ENCODE data around the gene APOA1.
A peak's percentile ranks its signal among the peaks of the same experiment; 100 is the strongest.
"Not testable (repeated sequence)": the region's sequence is repeated elsewhere in the genome, so short reads cannot be mapped to it uniquely, and the experiment has no call there.

APOA1 gene

DNA sequence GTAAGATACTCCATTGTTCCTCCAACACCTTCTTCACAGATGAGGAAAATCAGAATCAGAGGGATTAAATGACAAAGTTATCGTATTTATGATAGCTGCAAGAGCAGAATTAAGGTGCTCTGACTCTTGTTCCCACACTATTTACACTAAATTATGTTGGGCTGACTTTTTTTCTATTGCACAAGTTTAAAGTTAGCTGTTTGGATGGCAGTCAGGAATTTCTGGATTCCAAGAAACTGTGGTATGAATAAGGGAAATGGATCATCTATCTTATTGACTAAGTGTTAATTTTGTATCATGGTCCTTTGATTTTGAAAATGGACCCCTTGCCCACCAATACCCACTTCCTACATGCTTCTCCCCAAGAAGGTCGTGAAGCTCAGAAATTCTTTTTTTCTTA lies 19.9 kb upstream of the APOA1 start:
- DNase-seq, result no peak

DNA sequence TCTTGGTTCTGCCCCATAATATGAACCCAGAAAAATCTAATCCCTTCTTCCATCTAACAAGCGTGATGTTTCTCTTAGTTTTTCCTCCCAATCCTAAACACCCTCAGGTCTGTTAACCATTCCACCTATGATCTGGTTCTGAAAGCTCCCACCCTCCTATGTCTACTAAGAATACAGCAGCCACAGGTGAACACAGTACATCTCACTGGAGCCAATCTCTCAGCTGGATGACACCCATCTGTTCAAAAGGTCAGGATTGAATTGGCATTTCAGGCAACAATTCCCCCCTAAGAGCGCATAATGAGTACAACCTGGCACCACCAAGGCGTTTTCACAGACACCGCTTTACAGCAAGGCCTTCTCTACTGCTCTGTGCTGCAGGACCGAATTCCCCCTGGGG lies 19.0 kb upstream of the APOA1 start:
- DNase-seq, result no peak

DNA sequence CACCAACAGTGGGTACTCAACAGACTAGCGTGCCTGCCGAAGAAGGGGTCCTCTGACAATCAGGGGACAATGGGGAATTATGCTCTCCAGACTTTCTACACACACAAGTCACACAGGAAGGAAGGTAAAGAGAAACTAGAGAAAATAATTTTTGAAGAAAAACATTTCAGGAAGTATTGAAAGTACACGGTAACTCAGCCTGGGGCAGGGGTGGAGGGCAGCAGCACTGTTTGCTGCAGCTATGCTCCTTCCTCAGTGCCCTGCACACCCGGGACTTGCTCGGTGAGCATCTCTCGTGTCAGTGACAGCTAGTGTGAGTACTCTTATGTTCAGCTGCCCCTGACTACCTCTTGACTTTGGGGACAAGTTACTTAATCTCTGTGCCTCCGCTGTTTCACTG lies 18.0 kb upstream of the APOA1 start:
- no peak for DNase-seq

DNA sequence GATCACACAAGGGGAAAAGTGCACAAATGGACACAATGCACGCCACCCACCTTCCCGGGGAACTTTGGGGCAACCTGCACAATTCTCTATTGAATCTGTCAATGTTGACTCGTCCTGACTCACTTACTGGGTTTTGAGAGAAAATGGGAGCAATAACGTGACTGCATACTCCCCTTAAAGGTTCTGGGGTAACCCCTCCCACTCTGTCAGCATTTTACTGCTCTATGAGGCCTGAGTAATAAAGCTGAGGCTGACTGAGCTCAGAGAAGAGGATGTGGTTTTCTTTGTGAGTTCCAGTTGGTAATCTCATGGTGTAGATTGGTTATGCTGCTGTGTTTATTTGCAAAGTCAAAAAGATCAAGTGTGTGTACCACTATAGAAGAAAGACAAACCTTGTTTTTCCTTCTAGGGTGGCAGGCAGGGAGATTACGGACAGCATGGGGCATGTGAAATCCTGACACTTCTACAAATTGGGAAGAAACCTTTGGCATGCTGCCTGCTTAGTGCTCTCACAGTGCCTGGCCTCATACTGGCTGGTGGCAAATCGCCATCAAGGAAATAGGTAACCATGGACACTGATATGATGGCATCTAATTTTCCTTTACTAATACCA lies 16.1 kb upstream of the APOA1 start:
- DNase-seq, result peak; percentile 24

DNA sequence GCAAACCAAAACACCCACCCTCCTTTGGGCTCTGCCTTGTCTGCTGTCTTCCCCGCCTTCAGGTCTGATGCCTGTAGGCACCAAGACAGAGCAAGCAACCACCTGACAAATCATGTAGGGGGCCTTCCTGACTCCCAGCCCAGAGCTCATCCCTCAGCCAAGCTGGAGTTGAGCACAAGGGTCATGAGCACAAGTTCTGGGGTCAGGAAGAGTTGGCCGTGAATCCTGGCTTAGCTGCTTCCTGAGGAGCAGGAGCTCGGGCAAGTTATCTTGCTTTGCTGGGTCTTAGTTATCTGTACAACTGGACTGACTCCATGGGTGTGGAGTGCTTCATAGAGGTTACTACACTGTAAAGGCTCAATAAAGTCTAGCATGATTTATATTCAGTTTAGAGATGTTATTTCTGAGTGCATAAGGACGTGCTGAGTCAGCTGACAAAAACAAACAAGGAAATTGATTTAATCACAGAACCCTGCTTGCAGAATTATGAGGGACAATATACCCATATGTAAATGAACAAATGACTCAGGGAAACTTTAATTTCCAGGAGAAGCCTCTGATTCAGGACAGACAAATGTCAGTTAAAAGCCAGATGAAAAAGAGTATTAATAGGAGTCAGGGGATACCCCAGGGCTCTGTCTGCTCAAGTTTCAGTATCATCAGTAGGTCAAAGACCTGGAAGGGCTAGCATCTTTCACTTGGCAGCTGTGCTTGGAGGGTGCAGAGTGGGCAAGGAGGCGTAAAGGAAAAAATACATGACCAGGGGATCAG lies 15.0 kb upstream of the APOA1 start:
- DNase-seq, result no peak

DNA sequence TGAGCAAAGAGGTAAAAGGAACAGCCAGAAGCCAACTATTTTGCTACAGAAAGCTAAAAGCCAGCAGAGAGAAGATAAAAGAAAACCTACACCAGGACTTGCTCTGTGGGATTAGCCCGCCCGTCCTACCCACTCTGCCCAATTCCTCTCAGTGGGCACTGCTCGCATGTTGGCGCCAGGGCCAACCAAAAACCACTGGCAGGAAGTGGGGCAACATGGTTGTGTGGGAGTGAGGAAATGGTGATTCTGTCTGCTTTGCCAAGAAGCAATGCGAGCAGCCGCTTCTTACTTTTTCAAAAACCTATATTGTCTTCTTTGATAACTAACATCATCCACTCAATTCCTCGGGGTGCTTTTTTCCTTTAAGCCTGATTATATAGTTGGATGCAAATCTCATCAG lies 14.2 kb upstream of the APOA1 start:
- DNase-seq, result no peak

DNA sequence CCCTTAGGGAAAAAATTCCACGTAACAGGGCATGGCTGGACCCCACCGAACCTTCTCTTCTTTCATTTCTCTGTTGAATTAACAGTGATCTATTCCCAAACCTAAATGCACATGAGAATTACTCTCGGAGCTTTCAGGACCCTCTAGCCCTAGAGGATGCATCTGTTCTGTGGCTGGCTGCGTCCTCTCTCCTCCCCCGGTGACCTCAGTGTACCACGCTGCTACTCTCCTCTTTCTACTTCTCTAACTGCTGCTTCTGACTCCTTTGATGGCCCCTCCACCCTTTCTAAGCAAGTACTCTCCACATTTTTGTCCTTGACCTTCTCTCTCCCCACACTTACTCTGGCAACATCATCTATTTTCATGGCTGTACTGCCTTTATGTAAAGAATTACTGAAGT lies 12.1 kb upstream of the APOA1 start:
- DNase-seq, result no peak

DNA sequence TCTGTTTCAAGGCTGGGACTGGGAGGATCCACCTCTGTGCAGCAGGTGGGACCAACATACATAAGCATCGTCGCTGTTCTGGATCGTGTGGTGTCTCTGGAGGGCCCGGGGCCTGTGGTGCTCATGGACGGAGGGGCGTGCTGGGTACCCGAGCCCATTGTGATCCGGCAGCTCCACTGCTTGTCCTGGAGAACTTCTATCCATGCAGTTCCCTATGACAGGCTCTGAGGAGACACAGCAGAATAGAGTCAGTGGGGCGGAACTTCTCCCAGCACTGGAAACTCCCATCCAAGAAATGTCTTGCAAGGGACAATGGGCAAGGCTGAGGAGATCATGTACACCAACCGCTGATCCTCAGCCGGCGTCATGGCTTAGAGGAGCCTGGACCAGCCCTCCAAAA lies 11.6 kb upstream of the APOA1 start:
- DNase-seq, result no peak

DNA sequence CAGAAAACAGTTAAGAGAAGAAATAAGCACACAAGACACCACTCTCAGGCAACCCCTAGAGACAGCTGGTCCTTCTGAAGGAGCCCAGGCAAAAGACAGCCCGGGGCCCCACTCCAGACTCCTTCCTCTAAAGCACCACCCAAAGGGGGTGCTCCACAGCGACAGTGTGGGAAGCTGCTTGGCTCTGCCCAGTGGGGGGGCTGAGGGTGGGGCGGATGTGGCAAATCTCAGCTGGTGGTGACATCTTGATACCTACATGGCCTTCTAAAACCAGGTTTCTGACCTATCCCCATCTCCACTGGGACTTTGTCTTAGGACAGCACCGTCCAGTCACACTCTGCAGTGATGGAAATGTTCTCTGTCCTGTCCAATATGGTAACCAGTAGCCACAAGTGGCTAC lies 10.2 kb upstream of the APOA1 start:
- DNase-seq, result no peak

DNA sequence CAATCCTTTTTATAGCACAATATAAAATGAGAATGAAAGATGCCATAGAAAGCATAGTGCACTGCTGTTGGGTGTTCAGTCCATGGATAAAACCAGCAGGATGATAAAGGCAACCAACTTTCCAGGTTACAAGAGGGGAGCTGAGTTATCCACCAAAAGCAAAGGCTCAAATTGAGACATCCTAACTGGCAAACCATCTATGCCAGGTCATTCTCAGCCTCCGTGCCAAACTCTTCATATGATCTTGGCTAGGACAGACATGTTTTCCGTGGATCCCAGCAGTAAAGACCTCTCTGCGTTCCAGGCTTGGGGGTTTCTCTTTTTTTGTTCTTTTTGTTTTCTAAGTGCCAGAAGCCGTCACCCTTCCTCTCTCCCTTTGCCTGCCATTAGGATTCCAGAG lies 7.3 kb upstream of the APOA1 start:
- no peak for DNase-seq

DNA sequence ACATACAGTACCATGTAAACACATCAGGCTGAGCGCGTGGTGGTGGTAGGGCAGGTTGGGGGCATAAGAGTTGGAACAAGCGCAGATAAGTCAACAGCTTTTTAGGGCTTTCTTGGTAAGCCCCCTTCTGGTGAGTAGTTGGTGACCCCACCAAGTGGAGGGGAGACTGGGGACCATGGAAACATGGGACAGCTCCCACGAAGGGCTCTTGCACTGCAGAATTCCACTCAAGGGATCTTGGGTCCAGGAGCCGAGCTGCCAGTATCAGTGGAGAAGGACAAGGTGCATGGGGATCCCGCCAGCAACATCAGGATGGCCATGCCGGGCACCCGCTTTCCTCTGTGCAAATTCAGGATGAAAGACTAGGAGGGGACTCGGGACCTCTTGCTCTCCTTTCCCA lies 6.2 kb upstream of the APOA1 start:
- no peak for DNase-seq

DNA sequence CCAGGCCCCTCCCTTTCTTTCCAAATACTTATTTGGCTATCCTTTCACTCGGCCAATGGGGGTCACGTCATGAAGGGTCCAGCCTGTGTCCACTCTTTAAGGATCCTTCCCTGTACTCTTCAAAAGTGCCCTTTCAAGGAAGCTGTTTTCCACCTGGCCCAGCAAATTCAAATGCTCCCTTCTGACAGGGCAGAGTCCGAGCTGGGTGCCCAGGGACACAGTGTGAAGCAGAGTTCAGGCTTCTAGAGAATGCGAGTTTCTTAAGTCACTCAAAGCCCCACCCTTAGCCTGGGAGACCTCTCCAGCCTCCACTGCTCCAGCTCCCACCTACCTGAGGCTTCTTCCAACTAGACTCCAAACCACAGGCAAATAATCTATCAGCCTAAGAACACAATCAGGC lies 5.5 kb upstream of the APOA1 start:
- DNase-seq, result no peak

DNA sequence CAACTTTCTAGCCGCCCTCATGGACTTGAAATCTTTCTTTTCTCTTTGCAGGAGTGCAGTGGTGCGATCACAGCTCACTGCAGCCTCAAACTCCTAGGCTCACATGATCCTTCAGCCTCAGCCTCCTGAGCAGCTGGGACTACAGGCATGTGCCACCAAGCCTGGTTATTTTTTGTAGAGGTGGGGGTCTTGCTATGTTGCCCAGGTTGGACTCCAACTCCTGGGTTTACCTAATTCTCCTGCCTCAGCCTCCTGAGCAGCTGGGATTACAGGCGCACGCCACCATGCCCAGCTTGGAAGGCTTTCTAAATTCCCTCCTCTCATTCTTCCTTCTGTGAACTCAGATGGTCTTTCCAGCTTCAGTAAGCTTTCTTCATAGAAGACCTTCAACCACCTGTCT lies 4.7 kb upstream of the APOA1 start:
- DNase-seq, result no peak

DNA sequence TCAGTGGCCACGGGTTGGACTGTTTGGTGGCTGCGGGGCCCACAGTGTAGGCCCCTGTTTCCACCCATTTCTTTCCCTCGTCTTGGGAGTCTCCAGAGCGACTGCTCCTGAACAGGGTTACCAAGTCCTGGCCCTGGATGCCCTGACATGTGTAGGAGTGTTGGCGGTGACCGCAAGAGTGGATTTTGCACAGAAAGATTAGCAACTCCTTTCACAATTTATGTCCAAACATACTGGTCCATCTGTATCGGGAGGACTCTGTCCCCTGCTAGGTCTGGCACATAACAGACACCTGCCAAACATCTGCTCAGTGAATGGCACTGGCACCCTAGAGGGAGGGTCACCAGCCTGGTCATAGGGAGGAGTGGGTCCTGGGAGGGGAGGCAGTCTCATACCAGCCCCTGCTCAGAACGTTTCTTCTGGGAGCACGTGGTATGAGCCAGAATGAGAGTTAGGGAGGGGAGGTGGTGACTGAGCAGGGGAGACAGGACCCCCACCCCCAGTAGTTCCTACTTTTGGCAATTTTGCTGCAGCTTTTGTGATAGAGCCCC lies 3.4 kb upstream of the APOA1 start:
- no peak for DNase-seq

DNA sequence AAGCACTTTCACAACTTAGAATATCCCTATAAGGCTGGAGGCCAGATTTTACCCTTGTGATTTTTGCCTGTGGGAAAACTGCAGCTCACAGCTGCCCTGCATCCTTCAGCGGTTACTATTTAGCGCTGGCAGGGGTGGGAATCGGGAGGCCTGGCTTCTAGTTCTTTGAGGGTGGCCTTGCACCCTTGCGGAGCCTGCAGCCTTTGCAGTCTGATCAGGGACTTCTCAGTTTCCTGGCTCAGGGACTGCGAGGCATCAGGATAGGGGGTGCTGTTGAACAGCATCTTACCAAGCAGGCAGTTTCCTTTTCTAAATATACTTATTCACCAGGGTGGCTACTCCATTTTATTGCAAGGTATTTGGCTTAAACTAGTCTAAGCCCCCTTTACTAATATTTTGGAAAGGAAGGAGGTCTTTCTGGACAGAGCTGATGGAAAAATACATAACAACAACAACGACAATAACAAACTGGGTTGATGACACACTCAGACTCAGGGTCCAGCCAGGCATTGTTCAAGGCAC lies 2.9 kb upstream of the APOA1 start:
- no peak for DNase-seq

DNA sequence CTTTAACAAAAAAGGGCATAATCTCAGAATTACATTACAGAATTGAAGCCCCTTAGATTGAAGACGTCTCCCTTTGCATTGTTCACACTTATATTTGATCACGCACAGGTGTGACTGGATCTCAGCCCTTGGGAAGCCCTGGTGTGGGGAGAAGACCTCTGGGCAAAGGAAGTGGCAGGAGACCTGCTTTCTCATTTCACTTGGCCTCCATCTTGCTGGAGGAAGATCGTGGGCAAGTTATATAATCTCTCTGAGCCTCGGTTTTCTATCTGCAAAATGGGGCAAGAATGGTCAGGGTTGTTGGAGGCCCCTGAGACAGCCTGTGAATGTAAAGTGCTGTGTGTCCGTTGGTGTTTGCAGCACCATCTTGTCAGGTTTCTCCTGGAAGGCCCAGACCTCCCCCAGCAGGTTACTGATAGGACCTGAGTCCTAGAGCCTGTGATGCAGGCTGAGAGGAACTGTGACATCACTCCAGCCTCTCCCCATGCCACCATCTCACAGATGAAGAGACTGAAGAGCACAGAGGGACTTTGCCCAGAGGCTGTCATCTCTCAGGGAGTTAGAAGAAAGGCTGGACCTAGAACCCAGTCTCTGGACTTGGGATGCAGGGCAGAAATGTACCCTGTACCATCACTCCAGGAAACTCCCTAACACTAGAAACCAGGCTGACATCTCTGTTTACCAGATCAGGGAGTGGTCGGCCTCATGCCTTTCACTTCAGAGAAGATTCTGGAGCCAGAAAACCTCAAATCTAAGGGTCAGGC lies 1.1 kb upstream of the APOA1 start:
- no peak for DNase-seq

DNA sequence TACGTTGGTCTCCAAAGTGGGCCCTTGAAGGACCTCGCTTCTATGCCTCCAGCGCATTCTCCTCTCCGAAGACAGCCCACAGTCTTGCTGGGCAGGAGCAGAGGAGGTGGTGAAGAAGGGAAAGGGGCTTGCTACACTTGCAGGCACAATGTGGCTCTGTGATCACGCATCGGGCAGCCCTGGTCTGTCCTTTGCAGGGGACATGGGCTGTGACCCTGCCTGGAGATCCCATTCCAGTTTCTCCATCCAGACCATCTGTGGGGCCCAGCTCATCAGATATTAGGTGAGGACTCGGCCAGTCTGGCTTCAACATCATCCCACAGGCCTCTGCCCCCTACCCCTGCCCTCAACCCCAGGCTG lies 810 bp downstream of the APOA1 start:
- DNase-seq, result no peak

DNA sequence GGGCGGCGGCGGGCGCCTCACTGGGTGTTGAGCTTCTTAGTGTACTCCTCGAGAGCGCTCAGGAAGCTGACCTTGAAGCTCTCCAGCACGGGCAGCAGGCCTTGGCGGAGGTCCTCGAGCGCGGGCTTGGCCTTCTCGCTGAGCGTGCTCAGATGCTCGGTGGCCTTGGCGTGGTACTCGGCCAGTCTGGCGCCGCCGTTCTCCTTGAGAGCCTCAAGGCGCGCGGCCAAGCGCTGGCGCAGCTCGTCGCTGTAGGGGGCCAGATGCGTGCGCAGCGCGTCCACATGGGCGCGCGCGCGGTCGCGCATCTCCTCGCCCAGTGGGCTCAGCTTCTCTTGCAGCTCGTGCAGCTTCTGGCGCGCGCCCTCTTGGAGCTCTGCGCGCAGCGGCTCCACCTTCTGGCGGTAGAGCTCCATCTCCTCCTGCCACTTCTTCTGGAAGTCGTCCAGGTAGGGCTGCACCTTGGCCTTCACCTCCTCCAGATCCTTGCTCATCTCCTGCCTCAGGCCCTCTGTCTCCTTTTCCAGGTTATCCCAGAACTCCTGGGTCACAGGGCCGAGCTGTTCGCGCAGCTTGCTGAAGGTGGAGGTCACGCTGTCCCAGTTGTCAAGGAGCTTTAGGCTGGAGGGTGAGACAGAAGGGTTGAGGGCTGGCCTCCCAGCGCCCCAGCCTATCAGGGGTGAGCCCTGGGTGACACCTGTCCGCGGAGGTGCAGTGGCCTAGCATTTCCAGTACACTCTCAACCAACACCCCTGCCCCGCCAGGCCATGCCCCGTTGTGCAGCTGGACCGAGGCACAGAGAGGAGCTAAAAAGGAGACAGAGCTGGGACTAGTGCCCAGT lies 1.4 kb downstream of the APOA1 start:
- DNase-seq, result peak; percentile 76

DNA sequence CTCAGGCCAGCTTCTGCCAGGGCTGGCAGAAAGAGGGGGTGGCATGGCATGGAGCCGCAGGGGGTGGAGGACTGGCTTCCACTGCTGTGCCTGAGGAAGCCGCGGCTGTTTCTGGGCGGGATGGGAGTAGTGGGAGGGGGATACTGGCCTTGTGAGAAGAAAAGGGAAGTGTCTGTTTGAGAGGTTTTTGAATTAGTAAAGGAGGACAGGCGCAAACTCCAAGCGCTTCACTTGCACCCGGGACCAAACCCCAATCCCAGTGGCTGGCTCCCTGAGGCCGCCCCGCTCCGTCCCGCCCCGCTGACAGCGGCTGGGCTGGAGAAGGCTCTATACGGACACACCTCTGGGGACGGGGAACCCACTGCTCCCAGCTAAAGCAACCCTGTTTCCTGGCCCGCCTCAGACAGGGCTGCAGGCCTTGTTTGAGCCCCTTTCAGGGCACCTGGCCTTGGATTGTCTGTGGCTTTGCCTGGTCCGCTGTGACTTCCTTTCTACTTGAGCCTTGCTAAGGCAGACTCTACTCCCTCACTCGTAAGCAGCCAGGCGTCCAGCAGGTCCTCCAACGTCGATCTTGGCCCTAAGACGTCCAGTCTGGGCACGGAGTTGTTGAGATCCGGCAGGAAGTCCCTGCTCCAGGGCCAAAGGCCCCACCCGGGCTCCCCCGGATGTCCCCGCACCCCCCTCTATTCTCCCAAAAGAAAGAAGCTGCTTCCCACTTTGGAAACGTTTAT lies 2.2 kb downstream of the APOA1 start:
- no peak for DNase-seq

DNA sequence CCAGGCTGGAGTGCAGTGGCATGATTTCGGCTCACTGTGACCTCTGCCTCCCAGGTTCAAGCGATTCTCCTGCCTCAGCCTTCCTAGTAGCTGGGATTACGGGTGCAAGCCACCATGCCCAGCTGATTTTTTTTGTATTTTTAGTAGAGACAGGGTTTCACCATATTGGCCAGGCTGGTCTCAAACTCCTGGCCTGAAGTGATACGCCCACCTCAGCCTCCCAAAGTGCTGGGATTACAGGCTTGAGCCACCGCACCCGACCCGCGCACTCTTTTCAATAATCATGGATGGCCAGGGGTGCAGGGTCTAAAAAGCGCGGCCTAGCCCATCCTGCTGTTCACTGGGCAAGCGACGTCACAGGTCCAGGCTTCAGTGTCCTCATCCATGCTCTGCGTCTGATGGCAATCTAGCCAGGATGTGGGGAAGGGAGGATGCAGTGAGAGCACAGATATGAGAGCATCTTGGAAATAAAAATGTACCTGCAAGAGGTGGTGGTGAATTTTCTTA lies 2.8 kb downstream of the APOA1 start:
- not testable (repeated sequence) for DNase-seq

DNA sequence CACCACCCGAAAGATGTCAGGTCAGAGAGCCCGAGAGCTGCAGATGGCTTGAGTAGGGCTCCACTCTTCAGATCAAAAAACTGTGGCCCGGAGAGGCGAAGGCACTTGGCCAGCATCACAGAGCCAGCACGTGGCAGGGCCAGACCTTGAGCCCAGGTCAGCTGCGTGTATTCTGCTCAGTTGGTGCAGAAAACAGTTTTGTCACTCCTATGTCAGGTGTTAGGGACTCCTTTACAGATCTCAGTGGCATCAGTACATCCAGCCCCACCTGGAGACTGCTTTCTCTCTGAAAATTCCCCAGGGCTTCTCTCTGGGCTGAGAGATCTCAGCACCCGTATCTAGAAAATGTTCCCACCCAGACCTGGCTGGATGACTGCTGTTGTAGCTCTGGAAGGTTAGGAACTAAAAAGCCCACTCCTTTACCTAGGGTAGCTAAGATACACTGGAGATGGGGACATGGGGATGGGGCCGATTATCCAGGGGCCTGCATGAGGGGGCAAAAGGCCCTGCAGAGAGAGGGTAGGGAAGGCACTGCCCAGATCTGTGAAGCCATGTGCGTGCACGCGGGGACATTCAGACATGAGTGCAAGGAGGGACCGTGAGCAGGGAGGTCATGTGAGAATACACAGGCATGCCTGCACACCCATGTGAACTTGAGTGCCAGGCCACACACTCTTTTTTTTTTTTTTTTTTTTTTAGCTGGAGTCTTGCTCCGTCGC lies 3.4 kb downstream of the APOA1 start:
- no peak for DNase-seq

Data from DMS153 (cell line).